ENCODE data around the gene CACFD1.

Gene CACFD1

DNA sequence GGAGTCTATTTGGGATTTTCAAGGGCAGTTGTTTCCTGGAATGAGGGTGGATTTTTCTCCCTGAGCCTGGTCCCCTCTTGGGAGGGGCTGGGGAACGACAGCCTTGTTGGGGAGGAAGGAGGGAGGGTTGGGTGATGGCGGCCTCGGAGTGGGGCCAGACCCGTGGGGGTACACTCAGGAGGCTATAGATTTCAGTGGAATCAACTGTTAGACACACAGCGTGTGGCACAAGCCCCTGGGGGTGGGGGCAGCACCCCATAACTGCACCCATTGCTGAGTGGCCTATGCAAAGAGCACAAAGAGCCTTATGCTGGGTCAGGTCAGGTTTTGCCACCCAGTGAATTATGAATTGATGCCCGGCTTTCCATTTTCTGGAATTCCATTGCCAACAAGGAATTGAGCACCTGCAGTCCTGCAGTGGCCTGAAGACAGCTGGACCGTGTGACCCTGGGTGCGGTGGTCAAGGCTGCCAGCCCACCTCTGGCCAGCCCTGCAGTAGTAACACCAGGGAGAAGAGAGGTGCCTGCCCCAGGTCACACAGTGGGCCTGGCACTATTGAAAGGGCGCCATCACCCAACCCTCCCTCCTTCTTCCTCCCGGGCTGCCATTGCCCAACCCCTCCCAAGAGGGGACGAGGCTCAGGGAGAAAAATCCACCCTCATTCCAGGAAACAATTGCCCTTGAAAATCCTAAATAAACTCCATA, 56.6 kb downstream of the CACFD1 start:
- H3K4me3 ChIP-seq (ENCODE audit: low read depth, low read length), result no peak overlapping the region
- TF ChIP-seq, protein P1, sequence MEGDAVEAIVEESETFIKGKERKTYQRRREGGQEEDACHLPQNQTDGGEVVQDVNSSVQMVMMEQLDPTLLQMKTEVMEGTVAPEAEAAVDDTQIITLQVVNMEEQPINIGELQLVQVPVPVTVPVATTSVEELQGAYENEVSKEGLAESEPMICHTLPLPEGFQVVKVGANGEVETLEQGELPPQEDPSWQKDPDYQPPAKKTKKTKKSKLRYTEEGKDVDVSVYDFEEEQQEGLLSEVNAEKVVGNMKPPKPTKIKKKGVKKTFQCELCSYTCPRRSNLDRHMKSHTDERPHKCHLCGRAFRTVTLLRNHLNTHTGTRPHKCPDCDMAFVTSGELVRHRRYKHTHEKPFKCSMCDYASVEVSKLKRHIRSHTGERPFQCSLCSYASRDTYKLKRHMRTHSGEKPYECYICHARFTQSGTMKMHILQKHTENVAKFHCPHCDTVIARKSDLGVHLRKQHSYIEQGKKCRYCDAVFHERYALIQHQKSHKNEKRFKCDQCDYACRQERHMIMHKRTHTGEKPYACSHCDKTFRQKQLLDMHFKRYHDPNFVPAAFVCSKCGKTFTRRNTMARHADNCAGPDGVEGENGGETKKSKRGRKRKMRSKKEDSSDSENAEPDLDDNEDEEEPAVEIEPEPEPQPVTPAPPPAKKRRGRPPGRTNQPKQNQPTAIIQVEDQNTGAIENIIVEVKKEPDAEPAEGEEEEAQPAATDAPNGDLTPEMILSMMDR (IDR thresholded peaks at IDR 0.05; ENCODE audit: low read depth, low read length), result no peak

DNA sequence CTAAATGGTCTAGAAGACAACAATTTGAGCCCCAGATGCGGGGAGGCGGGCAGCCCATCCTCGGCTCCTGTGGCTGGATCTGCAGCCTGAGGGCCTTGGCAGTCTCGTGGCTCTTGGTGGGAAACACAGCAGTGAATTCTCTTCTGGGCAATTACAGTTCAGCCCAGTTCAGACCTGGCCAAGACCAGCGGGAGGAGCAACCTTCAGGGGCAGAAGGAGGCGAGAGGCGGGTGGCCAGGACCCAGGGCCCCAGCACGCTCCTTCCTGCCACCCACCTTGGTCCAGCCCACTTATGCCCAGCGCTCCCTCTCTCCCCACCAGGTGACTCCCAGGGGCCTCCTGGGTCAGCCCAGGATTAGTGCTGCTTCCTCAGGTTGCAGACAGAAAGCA, 57.2 kb downstream of the CACFD1 start:
- TF ChIP-seq, protein P1 (IDR thresholded peaks at IDR 0.05; ENCODE audit: low read depth, low read length), result no peak
- no peak overlapping the region for H3K4me3 ChIP-seq (ENCODE audit: low read depth, low read length)

DNA sequence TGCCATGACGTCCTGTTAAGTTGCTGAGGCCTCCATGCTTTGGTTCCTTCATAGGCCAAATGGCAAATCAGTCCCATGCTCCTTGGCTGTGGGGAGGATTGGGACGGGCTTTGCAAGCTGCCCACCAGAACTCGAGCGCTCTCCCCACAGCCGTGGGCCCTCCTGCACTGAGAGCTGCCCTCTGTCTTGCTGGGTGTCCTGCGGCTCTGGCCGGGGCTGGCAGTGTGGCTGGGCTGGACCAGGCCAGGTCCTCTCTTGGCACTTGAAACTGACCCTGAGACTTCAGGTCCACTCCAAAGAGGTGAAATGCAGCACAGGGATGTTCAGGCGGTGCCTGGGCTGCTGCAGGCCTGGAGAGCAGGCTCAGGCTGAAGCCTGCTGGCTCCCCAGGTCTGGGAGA, 57.9 kb downstream of the CACFD1 start:
- TF ChIP-seq, protein P1 (IDR thresholded peaks at IDR 0.05; ENCODE audit: low read depth, low read length), result no peak
- H3K4me3 ChIP-seq (ENCODE audit: low read depth, low read length), result no peak overlapping the region

DNA sequence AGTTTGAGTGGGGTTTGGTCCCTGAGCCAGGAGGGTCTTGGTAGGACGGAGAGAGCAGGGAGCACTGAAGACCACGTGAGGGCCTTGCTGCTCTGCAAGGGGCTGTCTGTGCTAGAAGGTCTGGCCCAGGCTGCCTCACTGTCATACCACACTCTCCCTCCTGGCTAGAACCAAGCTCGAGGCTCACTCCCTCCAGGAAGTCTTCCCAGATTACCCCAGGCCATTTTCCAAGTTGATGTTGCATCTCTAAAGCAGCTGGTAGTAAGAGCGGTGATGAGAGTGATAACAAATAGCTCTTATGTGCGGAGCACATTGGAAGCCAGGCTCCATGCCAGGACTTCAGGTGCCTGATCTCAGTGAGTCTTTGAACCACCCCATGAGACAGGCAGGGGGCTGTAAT, 58.4 kb downstream of the CACFD1 start:
- H3K4me3 ChIP-seq (ENCODE audit: low read depth, low read length), result no peak overlapping the region
- TF ChIP-seq, protein P1 (IDR thresholded peaks at IDR 0.05; ENCODE audit: low read depth, low read length), result no peak

DNA sequence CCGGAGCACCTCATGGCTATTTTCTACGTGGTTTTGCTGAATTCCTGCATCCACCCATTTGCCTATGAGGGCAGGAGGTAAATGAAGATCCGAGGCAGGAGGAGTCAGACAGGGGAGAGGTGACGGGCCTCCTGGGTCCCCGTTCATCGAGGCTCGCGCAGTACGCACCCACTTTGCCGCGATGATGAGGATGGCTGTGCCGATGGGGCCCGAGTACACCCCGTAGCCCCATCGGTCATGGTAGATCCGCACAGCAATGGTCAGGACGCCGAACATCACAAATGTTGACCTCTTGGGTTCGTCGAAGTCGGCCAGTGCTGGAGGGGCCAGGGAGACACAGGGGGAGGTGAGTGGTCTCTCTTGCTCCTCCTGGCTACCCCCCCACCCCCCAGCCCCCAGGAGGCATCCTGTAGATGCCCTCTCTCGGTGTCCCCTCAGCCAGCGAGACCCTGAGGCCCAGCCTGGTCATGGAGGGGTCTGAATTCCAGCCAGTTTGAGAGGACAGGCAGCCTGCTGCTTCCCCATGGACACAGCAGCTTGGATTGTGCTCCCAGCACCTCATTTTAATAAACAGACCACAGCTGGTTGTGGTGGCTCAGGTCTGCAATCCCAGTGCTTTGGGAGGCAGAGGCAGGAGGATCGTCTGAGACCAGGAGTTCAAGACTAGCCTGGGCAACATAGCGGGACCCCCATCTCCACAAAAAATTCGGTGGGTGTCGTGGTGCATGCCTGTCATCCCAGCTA, 59.1 kb downstream of the CACFD1 start:
- TF ChIP-seq, protein P1 (IDR thresholded peaks at IDR 0.05; ENCODE audit: low read depth, low read length), result no peak

DNA sequence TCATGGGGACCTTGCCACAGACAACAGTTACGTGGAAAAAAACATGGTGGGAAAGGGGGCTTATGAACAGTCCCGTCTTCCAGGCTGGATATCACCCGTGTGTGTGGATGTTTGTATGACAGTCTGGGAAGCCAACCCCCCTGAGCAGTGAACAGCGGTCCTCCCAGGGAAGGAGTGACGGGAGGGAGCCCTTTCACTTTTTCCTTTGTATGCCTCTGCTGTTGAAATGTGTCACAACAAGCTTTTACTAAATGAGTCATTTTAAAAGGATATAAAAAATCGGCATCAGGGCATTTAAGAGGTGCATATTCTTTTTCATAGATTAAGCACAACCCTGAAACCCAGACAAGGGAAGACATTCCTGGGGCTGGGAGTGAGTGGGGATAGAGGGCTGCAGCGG, 59.9 kb downstream of the CACFD1 start:
- no peak overlapping the region for H3K4me3 ChIP-seq (ENCODE audit: low read depth, low read length)
- TF ChIP-seq, protein P1 (IDR thresholded peaks at IDR 0.05; ENCODE audit: low read depth, low read length), result no peak

More for the DNA sequence above, 59.1 kb downstream of the CACFD1 start:
- H3K4me3 ChIP-seq (ENCODE audit: low read depth, low read length), result no peak overlapping the region

Measured in WI38 (cell line).